Activated T-cell treated with anti-CD3 and anti-CD28 coated beads, Interleukin-2, amount 50 U/mL, for 24 hours (primary cell): ENCODE measurements around the gene WDR5.

Source experiments
- DNase-seq: peaks from one replicate; pipeline ENCODE4 v3.0.0-alpha.2; 2020
- H3K27ac Mint-ChIP-seq: 2 replicates; pipeline ENCODE4 v1.8.0; 2020; ENCODE audit warnings: mild to moderate bottlenecking, mixed read lengths
- H3K27me3 Mint-ChIP-seq: 2 replicates; pipeline ENCODE4 v1.8.0; 2020; ENCODE audit warnings: mixed read lengths
- H3K36me3 Mint-ChIP-seq: 2 replicates; pipeline ENCODE4 v1.8.0; 2020; ENCODE audit warnings: low read depth, mixed read lengths
- H3K4me1 Mint-ChIP-seq: 2 replicates; pipeline ENCODE4 v1.8.0; 2020; ENCODE audit warnings: low read depth, mixed read lengths
- H3K4me3 Mint-ChIP-seq: 2 replicates; pipeline ENCODE4 v1.8.0; 2020; ENCODE audit warnings: mild to moderate bottlenecking, moderate library complexity, mixed read lengths
- H3K9me3 Mint-ChIP-seq: 2 replicates; pipeline ENCODE4 v1.8.0; 2020; ENCODE audit warnings: mixed read lengths

WDR5 gene

DNA sequence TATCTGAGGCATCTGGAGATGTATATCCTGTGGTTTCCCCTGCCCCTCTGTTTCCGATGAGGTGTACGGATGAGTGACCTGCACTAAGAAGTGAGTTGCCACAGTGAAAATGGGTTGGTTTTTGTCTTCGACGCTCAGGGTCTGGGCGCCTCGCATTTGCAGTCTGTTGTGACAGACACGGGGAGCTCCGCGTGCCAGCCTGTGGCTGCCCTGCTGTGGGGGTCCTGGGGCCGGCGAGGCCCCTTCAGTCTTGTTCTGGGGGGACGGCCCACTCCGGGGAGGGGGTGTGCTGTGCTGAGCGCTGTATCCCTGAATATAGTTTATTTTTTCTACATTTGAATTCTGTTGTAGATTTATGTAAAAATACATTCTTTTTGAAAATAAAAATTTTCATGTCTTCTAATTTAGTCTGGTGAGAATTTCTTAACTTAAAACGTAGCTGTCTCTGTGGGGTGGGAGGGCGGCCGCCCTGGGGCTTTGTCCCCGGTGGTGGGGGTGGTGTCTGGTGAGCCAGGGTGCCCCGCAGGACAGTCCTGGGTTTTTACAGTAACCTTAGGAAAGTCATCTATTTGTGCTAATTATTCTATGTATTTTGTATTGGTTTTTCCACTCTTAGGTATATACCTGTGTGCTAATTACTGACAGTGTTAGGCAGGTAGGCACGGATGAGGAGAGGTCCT, 23.8 kb downstream of the WDR5 start:
- no peaks in the 10 kb centered on the region for H3K9me3 Mint-ChIP-seq
- H3K36me3 Mint-ChIP-seq = peaks cover 62% of the 10 kb centered on the region
- no peaks in the 10 kb centered on the region for H3K27me3 Mint-ChIP-seq
- DNase-seq = no peak
- H3K27ac Mint-ChIP-seq = no peak overlapping the region
- H3K4me1 Mint-ChIP-seq = peaks cover 14% of the 10 kb centered on the region
- H3K4me3 Mint-ChIP-seq = no peak overlapping the region

DNA sequence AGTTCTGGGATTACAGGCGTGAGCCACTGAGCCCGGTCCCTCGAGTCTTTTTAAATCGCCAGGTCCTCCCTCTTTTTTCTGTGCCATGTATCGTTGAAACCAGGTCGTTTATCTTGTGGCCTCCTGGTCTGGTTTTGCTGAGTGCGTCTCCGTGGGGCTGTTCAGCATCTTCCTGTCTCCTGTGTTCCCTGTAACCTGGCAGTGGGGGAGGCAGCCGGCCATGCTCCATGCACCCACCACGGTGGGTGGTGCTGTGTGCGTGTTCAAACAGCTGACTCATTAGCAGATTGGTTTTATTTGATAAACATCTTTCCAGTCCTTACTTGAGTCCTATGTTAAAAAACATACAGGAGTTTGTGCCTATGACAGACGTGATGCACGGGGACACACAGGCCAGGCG, 25.8 kb downstream of the WDR5 start:
- Mint-ChIP-seq H3K36me3 (peaks cover 43% of the 10 kb centered on the region), H3K27ac (peak overlapping the region; percentile 35), H3K27me3 (no peaks in the 10 kb centered on the region), H3K4me3 (no peak overlapping the region), H3K4me1 (peaks cover 26% of the 10 kb centered on the region), H3K9me3 (no peaks in the 10 kb centered on the region)
- no peak for DNase-seq

- Mint-ChIP-seq H3K36me3 (peaks cover 37% of the 10 kb centered on the region), H3K4me1 (peaks cover 26% of the 10 kb centered on the region), H3K4me3 (no peak overlapping the region), H3K27me3 (no peaks in the 10 kb centered on the region), H3K9me3 (no peaks in the 10 kb centered on the region), H3K27ac (peak overlapping the region; percentile 35)
- DNase-seq = no peak
Observed at GRCh38 chr9:134162212-134162775, 26.4 kb downstream of the WDR5 start.

GRCh38 chr9:134162926-134163370, 27.1 kb downstream of the WDR5 start:
- H3K27me3 Mint-ChIP-seq = no peaks in the 10 kb centered on the region
- H3K36me3 Mint-ChIP-seq = peaks cover 31% of the 10 kb centered on the region
- H3K27ac Mint-ChIP-seq = peak overlapping the region; percentile 35
- no peaks in the 10 kb centered on the region for H3K9me3 Mint-ChIP-seq
- DNase-seq = no peak
- no peak overlapping the region for H3K4me3 Mint-ChIP-seq
- peaks cover 26% of the 10 kb centered on the region for H3K4me1 Mint-ChIP-seq

DNA sequence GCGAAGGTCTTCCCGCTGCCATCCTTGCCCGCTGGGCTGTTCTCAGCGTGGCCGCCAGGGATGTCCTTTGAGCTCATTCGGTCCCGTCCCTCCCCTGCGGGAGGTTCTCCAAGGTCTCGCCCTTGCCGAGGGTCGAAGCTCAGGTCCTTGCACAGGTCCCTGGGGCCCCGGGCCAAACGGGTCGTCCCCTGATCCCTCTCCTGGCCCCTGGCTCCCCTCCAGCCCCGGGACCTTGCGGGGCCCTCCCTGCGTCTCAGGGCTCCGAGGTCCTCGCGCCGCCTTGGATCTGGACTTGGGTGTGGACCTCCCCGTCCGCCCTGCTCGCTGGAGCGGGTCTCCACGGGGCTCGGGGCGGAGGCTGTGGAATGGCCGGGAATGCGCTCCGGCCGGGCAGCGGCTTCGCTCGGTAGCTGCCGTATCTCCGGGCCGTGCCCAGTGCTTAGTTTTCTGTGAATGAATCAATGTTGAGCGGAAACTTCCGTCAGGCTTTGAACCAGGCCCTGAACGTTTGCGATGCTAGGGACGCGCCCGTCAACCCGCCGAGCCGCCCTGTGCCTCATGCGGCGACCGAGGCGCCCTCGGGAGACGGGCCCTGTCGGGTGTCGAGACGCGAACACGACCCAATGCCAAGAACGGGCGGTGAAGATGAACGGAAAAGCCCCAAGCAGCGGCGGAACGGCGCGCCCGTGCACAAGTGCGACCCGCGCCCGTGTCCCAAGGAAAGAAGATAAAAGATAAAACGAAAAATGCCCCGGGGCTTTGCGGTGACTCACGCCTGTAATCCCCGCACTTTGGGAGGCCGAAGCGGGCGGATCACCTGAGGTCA, 27.7 kb downstream of the WDR5 start:
- Mint-ChIP-seq H3K4me1 (peaks cover 26% of the 10 kb centered on the region), H3K27me3 (no peaks in the 10 kb centered on the region), H3K36me3 (peaks cover 25% of the 10 kb centered on the region), H3K4me3 (no peak overlapping the region), H3K9me3 (no peaks in the 10 kb centered on the region), H3K27ac (no peak overlapping the region)
- peak; percentile 84 for DNase-seq

DNA sequence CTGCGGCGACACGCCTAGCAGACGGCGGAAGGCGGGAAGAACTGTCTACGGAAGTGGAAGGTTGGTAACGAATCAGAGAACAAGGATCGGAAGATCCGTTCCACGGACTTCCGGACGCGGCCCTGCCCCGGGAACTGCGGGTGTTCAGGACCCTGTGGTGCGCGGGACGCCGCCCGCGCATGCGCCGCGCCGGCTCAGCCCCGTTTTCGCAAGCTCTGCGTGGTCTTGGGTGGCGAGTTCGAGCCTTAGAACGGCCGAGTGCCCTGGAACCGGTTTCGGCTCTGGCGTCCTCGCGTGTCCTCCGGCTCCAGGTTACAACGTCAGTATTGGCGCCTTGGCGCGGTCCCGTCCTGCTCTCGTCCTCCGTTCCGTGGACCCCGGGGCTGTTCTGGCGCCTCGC, 29.0 kb downstream of the WDR5 start:
- DNase-seq = no peak
- Mint-ChIP-seq H3K4me1 (peaks cover 26% of the 10 kb centered on the region), H3K27ac (no peak overlapping the region), H3K9me3 (no peaks in the 10 kb centered on the region), H3K27me3 (no peaks in the 10 kb centered on the region), H3K36me3 (peaks cover 13% of the 10 kb centered on the region), H3K4me3 (no peak overlapping the region)

DNA sequence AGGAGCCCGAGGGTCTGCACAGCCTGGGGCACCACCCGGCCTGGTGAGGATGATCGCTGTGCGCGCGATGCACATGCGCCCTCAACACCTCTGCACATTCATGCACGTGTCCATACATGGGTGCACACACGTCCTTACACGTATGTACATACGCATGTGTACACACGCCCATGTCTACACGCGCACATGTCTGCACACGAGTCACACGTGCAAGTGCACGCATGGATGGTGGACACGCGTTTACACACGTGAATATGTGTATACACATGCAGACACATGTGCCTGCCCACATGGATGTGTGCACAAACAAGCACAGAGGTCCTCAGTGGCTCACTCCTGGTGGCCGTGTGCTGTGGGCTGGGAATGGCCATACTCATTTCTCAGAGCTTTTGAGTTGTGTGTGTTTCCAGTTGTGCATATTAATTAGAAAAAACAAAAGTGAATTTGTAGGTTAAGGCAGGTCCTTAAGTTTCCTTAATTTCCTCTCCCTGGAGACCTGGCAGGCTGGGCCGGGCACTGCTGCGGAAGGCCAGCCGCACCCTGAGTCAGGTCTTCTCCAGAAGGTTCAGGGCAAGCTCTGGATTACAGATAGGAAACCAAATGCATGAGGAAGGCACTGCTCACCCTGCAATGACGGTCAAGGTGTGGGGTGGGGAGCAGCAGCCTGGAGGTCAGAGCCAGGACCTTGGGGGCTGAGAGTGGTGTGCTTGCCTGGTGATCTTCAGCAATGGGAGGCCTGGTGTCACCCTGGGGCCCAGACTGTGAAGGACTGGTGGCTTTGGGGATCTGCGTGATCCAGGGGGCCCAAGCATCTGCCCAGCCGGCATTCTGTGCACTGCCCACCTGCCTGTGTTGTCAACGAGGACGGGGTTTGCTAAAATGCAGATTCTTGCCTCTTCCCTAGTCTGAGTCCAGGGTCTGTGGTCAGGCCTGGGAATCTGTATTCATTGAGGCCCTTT, 29.8 kb downstream of the WDR5 start:
- H3K4me3 Mint-ChIP-seq = no peak overlapping the region

DNA sequence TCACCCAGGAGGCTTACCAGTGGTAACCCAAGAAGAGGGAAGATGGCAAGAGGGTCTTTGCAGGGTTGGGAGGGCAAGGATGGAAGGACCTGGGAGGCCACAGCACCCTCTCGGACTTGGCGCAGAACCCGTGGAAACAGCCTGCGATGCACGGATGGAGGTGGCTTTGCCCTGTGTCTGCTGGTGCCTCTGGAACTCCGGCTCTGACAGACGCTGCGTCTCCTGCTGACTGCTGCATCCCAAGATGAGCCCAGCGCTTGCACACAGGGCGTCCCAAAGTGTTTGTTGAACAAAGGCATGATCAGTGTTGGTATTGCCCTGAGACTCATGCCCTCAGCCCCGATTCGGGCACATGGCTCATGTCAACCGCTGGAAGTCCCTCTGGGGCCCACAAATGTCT, 30.5 kb downstream of the WDR5 start:
- DNase-seq = no peak
- Mint-ChIP-seq H3K9me3 (no peaks in the 10 kb centered on the region), H3K27me3 (no peaks in the 10 kb centered on the region), H3K4me3 (no peak overlapping the region), H3K36me3 (peaks cover 5% of the 10 kb centered on the region), H3K4me1 (peaks cover 26% of the 10 kb centered on the region), H3K27ac (no peak overlapping the region)

More for the DNA sequence above, 29.8 kb downstream of the WDR5 start:
- H3K9me3 Mint-ChIP-seq = no peaks in the 10 kb centered on the region
- DNase-seq = peak; percentile 79
- peaks cover 7% of the 10 kb centered on the region for H3K36me3 Mint-ChIP-seq
- H3K27me3 Mint-ChIP-seq = no peaks in the 10 kb centered on the region
- H3K4me1 Mint-ChIP-seq = peaks cover 26% of the 10 kb centered on the region
- no peak overlapping the region for H3K27ac Mint-ChIP-seq

GRCh38 chr9:134167530-134167931, 31.6 kb downstream of the WDR5 start:
- no peak for DNase-seq
- H3K4me1 Mint-ChIP-seq = peaks cover 19% of the 10 kb centered on the region
- no peaks in the 10 kb centered on the region for H3K27me3 Mint-ChIP-seq
- no peak overlapping the region for H3K27ac Mint-ChIP-seq
- no peaks in the 10 kb centered on the region for H3K9me3 Mint-ChIP-seq
- H3K4me3 Mint-ChIP-seq = no peak overlapping the region
- no peaks in the 10 kb centered on the region for H3K36me3 Mint-ChIP-seq

GRCh38 chr9:134168757-134169550, 33.1 kb downstream of the WDR5 start:
- no peak for DNase-seq
- Mint-ChIP-seq H3K27ac (no peak overlapping the region), H3K4me1 (peaks cover 13% of the 10 kb centered on the region), H3K36me3 (no peaks in the 10 kb centered on the region), H3K9me3 (no peaks in the 10 kb centered on the region), H3K27me3 (no peaks in the 10 kb centered on the region), H3K4me3 (no peak overlapping the region)

DNA sequence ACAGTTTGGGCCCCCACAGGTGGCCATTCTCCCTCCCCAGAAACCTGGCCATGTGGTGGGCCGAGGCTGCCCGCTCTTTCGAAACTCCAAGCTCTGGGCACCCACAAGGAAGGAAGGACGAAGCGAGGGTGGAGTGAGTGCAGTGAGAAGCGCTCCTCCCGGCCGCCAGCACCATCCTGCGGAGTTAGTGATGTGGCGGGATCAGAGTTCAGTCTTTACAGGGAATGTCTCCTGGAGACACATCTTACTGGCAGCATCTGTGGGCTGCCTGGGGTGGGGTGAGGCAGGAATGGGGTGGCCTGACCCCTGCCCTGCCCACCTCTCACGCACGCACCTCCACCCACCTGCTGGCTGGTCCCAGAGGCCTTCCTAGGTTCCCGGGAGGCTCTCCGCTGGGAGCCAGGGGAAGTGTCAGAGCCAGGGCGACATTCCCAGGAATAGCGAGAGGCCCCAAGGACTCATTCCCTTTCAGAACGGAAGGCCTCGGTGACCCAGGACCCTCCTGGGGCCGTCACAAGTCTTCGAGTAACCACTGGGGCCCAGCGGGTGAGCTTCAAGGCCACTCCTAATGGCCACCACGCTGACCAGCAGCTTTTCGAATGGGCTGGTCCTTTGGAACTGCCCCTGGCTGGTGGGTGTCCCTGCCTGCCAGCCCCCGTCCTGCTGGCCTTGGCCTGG, 34.0 kb downstream of the WDR5 start:
- Mint-ChIP-seq H3K27me3 (no peaks in the 10 kb centered on the region), H3K36me3 (no peaks in the 10 kb centered on the region), H3K4me1 (peaks cover 12% of the 10 kb centered on the region), H3K27ac (no peak overlapping the region), H3K4me3 (no peak overlapping the region), H3K9me3 (no peaks in the 10 kb centered on the region)
- DNase-seq = no peak

DNA sequence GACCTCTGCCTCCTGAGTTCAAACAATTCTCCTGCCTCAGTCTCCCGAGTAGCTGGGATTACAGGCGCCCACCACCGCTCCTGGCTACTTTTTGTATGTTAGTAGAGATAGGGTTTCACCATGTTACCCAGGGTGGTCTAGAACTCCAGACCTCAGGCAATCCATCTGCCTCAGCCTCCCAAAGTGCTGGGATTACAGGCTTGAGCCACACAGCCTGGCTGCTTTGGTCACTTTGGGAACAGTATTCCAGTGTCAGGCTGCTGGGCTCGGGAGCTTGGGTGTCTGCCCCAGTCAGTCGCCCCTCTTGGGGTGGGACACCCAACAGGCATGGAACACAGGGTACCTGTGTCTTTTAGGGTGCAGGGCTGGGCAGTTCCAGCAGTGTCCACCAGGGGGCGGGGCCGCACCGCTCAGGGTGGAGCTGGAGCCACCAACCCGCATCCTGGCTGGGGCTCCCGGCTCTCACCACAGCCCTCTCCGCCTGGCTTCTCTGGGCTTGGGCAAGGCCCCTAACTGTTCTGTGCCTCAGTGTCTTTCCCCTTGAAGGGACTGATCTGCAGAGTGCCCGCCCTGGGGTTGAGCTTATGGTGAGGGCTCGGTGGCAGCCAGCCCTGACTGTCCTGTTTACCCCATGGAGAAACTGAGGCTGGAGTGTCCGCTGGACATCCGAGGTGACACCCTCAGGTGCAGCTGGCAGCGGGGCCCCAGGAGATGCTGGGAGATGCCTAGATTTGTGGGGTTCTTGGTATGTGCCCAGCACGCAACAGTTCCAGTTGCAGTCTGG, 34.8 kb downstream of the WDR5 start:
- H3K27ac Mint-ChIP-seq = no peak overlapping the region
- H3K27me3 Mint-ChIP-seq = no peaks in the 10 kb centered on the region
- no peaks in the 10 kb centered on the region for H3K36me3 Mint-ChIP-seq
- peaks cover 8% of the 10 kb centered on the region for H3K4me1 Mint-ChIP-seq
- no peaks in the 10 kb centered on the region for H3K9me3 Mint-ChIP-seq
- peak; percentile 54 for DNase-seq
- H3K4me3 Mint-ChIP-seq = no peak overlapping the region
